Esophagus squamous epithelium (tissue), 4 donors: ENCODE data around the gene HDHD5.

Experiments
- POLR2A ChIP-seq, 4 donors: fragments of 450-650 bp; IDR thresholded peaks; one replicate each; pipeline ENCODE4 v1.6.1; 2017; ENCODE audit warnings: antibody characterized with exemption in 4 of 4, mild to moderate bottlenecking in 4 of 4, moderate library complexity in 3 of 4
- TF ChIP-seq, protein P1 (sequence below), 6 experiments: fragments of 450-650 bp in 4 of 6; fragments of 200-600 bp in 2 of 6; sonication (generic) in 2 of 6; IDR thresholded peaks; one replicate each; pipeline ENCODE4 v1.5.1; 2016 to 2019; ENCODE audit warnings: antibody characterized with exemption in 6 of 6, mild to moderate bottlenecking in 4 of 6, moderate library complexity in 4 of 6

DNA sequence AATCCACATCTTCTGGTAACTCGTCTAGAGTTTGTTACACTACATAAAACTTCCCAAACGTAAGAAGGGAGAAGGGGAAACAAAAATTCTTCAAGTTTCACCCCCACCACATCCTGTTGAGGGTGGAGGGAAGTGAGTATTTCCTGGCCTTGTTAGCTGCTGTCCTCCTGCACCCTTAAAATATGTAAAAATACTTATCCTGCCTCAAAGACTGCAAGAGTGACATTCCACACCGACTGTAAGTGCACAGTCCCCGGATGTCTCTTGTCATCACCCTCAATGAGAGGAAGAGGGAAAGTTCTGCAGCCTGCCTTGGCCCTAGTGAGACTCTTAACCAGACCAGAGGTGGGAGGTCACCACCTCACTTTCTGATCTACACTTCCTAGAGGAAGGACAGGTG is 41.2 kb downstream of the HDHD5 start:
- TF ChIP-seq POLR2A (IDR thresholded peaks at IDR 0.05) = no peak
- TF ChIP-seq, protein P1, sequence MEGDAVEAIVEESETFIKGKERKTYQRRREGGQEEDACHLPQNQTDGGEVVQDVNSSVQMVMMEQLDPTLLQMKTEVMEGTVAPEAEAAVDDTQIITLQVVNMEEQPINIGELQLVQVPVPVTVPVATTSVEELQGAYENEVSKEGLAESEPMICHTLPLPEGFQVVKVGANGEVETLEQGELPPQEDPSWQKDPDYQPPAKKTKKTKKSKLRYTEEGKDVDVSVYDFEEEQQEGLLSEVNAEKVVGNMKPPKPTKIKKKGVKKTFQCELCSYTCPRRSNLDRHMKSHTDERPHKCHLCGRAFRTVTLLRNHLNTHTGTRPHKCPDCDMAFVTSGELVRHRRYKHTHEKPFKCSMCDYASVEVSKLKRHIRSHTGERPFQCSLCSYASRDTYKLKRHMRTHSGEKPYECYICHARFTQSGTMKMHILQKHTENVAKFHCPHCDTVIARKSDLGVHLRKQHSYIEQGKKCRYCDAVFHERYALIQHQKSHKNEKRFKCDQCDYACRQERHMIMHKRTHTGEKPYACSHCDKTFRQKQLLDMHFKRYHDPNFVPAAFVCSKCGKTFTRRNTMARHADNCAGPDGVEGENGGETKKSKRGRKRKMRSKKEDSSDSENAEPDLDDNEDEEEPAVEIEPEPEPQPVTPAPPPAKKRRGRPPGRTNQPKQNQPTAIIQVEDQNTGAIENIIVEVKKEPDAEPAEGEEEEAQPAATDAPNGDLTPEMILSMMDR (IDR thresholded peaks at IDR 0.05) = no peak
